ENCODE results near the gene PRKD3.

DNA sequence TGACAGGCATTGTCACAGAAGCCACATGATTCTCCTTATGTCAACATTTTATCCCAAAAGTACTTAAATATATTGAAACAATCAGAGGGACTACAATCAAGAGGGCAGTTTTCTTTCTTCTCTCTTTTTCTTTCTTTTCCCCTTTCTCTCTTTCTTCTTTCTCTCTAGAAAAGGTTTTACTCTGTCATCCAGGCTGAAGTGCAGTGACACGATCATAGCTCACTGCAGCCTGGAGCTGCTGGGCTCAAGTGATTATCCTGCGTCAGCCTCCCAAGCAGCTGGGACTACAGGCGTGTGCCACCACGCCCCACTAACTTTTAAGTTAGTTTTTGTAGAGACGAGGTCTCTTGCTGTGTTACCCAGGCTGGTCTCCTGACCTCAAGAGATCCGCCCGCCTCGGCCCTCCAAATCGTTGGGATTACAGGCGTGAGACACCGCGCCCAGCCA, 1.0 kb upstream of the PRKD3 start:
- TF ChIP-seq CTCF (conservative IDR thresholded peaks at IDR 0.05 in 1 of 2, IDR thresholded peaks at IDR 0.05 in 1 of 2; ENCODE audit: extremely low read depth in 1 of 2, insufficient read depth in 1 of 2, low read depth in 1 of 2, low read length in 2 of 2) (no peak), EZH2 (IDR thresholded peaks at IDR 0.05; ENCODE audit: borderline replicate concordance, low read length) (no peak)
